ENCODE data around the gene FKBP6.
"Not testable (repeated sequence)": the region's sequence is repeated elsewhere in the genome, so short reads cannot be mapped to it uniquely, and the experiment has no call there.

Gene FKBP6

GRCh38 chr7:73324081-73324845, 3.7 kb upstream of the FKBP6 start:
- H3K27ac ChIP-seq: not testable (repeated sequence)
- TF ChIP-seq CTCF (IDR thresholded peaks at IDR 0.05): peak; percentile 86

- not testable (repeated sequence) for H3K27ac ChIP-seq
Measured at GRCh38 chr7:73325424-73325823, 2.5 kb upstream of the FKBP6 start.

GRCh38 chr7:73327449-73327848, 512 bp upstream of the FKBP6 start:
- not testable (repeated sequence) for H3K27ac ChIP-seq

GRCh38 chr7:73328696-73329095, 735 bp downstream of the FKBP6 start:
- H3K27ac ChIP-seq: no peak overlapping the region
- TF ChIP-seq ZFX (IDR thresholded peaks at IDR 0.05; ENCODE audit: borderline replicate concordance) (no peak), CTCF (IDR thresholded peaks at IDR 0.05) (no peak)

- TF ChIP-seq ZFX (IDR thresholded peaks at IDR 0.05; ENCODE audit: borderline replicate concordance) (no peak), CTCF (IDR thresholded peaks at IDR 0.05) (no peak)
- H3K27ac ChIP-seq: no peak overlapping the region
Measured at GRCh38 chr7:73329861-73330581, 2.1 kb downstream of the FKBP6 start.

GRCh38 chr7:73330772-73331171, 2.8 kb downstream of the FKBP6 start:
- no peak for TF ChIP-seq CTCF (IDR thresholded peaks at IDR 0.05)
- TF ChIP-seq ZFX (IDR thresholded peaks at IDR 0.05; ENCODE audit: borderline replicate concordance): no peak
- no peak overlapping the region for H3K27ac ChIP-seq

GRCh38 chr7:73332447-73332846, 4.5 kb downstream of the FKBP6 start:
- no peak overlapping the region for H3K27ac ChIP-seq
- TF ChIP-seq CTCF (IDR thresholded peaks at IDR 0.05) (no peak), ZFX (IDR thresholded peaks at IDR 0.05; ENCODE audit: borderline replicate concordance) (no peak)

- TF ChIP-seq ZFX (IDR thresholded peaks at IDR 0.05; ENCODE audit: borderline replicate concordance) (no peak), CTCF (IDR thresholded peaks at IDR 0.05) (no peak)
- no peak overlapping the region for H3K27ac ChIP-seq
Measured at GRCh38 chr7:73338321-73338720, 10.4 kb downstream of the FKBP6 start.
